ENCODE measurements around the gene PRPS1L1. TPM values are rescaled to one million over a fixed set of nuclear protein-coding genes. Genes with fewer than 3 reads are reported as not detected.

The PRPS1L1 gene
- polyA plus RNA-seq (2011; rRNA removed): not detected in 2 replicates
- not detected in 2 replicates for polyA minus RNA-seq (2011; rRNA and poly(A)+ RNA removed)

- DNase-seq (ENCODE audit: low read depth): no peak
- no peak within 1 kb of the TSS for H3K4me3 ChIP-seq (ENCODE audit: low read depth, low read length)
- TF ChIP-seq, protein P1, sequence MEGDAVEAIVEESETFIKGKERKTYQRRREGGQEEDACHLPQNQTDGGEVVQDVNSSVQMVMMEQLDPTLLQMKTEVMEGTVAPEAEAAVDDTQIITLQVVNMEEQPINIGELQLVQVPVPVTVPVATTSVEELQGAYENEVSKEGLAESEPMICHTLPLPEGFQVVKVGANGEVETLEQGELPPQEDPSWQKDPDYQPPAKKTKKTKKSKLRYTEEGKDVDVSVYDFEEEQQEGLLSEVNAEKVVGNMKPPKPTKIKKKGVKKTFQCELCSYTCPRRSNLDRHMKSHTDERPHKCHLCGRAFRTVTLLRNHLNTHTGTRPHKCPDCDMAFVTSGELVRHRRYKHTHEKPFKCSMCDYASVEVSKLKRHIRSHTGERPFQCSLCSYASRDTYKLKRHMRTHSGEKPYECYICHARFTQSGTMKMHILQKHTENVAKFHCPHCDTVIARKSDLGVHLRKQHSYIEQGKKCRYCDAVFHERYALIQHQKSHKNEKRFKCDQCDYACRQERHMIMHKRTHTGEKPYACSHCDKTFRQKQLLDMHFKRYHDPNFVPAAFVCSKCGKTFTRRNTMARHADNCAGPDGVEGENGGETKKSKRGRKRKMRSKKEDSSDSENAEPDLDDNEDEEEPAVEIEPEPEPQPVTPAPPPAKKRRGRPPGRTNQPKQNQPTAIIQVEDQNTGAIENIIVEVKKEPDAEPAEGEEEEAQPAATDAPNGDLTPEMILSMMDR (IDR thresholded peaks at IDR 0.05; ENCODE audit: insufficient read depth, low read depth, low read length): no peak
- no peaks in the 10 kb centered on the region for H3K36me3 ChIP-seq (ENCODE audit: control insufficient read depth, insufficient read depth, low read length)
- POLR2A ChIA-PET: no interaction called here
- CTCF ChIA-PET: no interaction called here
- H3K27me3 ChIP-seq (ENCODE audit: control insufficient read depth, insufficient read depth, low read length): no peaks in the 10 kb centered on the region
Observed at GRCh38 chr7:18027628-18028027, at the start of gene PRPS1L1. Gene PRPS1L1 (minus strand): TSS chr7:18027846.

- POLR2A ChIA-PET: no interaction called here
- CTCF ChIA-PET: no interaction called here
- no peak for DNase-seq (ENCODE audit: low read depth)
- Histone ChIP-seq H3K36me3 (ENCODE audit: control insufficient read depth, insufficient read depth, low read length) (no peaks in the 10 kb centered on the region), H3K4me3 (ENCODE audit: low read depth, low read length) (no peak overlapping the region), H3K27me3 (ENCODE audit: control insufficient read depth, insufficient read depth, low read length) (peaks cover 1% of the 10 kb centered on the region; the same call in 1 of the 2 replicates)
- TF ChIP-seq, protein P1 (IDR thresholded peaks at IDR 0.05; ENCODE audit: insufficient read depth, low read depth, low read length): no peak
Observed at GRCh38 chr7:18076461-18076860, 48.8 kb upstream of the PRPS1L1 start.

- TF ChIP-seq, protein P1 (IDR thresholded peaks at IDR 0.05; ENCODE audit: insufficient read depth, low read depth, low read length): no peak
- no peaks in the 10 kb centered on the region for H3K27me3 ChIP-seq (ENCODE audit: control insufficient read depth, insufficient read depth, low read length)
Observed at GRCh38 chr7:18068745-18069144, 41.1 kb upstream of the PRPS1L1 start.

GRCh38 chr7:18064242-18064838, 36.7 kb upstream of the PRPS1L1 start:
- TF ChIP-seq, protein P1 (IDR thresholded peaks at IDR 0.05; ENCODE audit: insufficient read depth, low read depth, low read length): peak; percentile 41; the same call in 1 of the 2 replicates
- ChIA-PET CTCF (interaction anchor here (0.8 to 1.0 kb wide), 2 partner anchors 21 to 99 kb away, joined by 3 read pairs; no protein-coding TSS in a partner anchor), POLR2A (no interaction called here)
- H3K4me3 ChIP-seq (ENCODE audit: low read depth, low read length): no peak overlapping the region
- H3K36me3 ChIP-seq (ENCODE audit: control insufficient read depth, insufficient read depth, low read length): no peaks in the 10 kb centered on the region
- 0 out of 2 replicates have a peak, but pooled peaks cover 2% of the 10 kb centered on the region for H3K27me3 ChIP-seq (ENCODE audit: control insufficient read depth, insufficient read depth, low read length)
- DNase-seq (ENCODE audit: low read depth): no peak

More at GRCh38 chr7:18068745-18069144, 41.1 kb upstream of the PRPS1L1 start:
- ChIA-PET CTCF (no interaction called here), POLR2A (no interaction called here)
- DNase-seq (ENCODE audit: low read depth): no peak
- Histone ChIP-seq H3K36me3 (ENCODE audit: control insufficient read depth, insufficient read depth, low read length) (no peaks in the 10 kb centered on the region), H3K4me3 (ENCODE audit: low read depth, low read length) (no peak overlapping the region)

- TF ChIP-seq, protein P1 (IDR thresholded peaks at IDR 0.05; ENCODE audit: insufficient read depth, low read depth, low read length): no peak
- POLR2A ChIA-PET: no interaction called here
- Histone ChIP-seq H3K4me3 (ENCODE audit: low read depth, low read length) (no peak overlapping the region), H3K27me3 (ENCODE audit: control insufficient read depth, insufficient read depth, low read length) (0 out of 2 replicates have a peak, but pooled peaks cover 2% of the 10 kb centered on the region), H3K36me3 (ENCODE audit: control insufficient read depth, insufficient read depth, low read length) (no peaks in the 10 kb centered on the region)
- no peak for DNase-seq (ENCODE audit: low read depth)
- CTCF ChIA-PET: no interaction called here
Observed at GRCh38 chr7:18063149-18063901, 35.7 kb upstream of the PRPS1L1 start.

Measured in BJ (cell line).